PC-3 (cell line): ENCODE results near the gene DPP7. TPM values are rescaled to one million over a fixed set of nuclear protein-coding genes. Genes with fewer than 3 reads are reported as not detected.

Source experiments
- ATAC-seq: fragments of 200-7000 bp; cut with Tn5 transposase; 2 replicates; pipeline ENCODE4 v1.9.1; 2020; ENCODE audit warnings: mild to moderate bottlenecking, moderate library complexity
- BruUV-seq: library from RNA; stranded (reverse); fragments of 400-500 nt; replicated peaks from 2 replicates; lab custom pipeline; 2021; lab: Mats Ljungman, UMichigan
- CTCF ChIA-PET: fragments of 300-600 bp; sonication (Branson Sonifier 250); formaldehyde crosslinking; loops from one replicate; lab custom pipeline; 2022; ENCODE audit warnings: antibody characterized with exemption; lab: Charles Lee
- POLR2A ChIA-PET: fragments of 300-600 bp; sonication (Branson Sonifier 250); formaldehyde crosslinking; loops from one replicate; lab custom pipeline; 2022; ENCODE audit warnings: antibody characterized with exemption; ENCODE audit not compliant: unreplicated experiment; lab: Charles Lee
- DNase-seq: peaks from one replicate; pipeline ENCODE4 v3.0.0-alpha.2; 2015
- H2AFZ ChIP-seq: fragments of 300-600 bp; sonication (generic); 2 replicates; pipeline ENCODE4 v1.6.0; 2016; ENCODE audit warnings: antibody characterized with exemption, low read length
- H3F3A ChIP-seq: fragments of 300-600 bp; sonication (generic); one replicate; pipeline ENCODE4 v1.6.0; 2017; ENCODE audit warnings: antibody characterized with exemption, low read length, control low read depth, mild to moderate bottlenecking; ENCODE audit not compliant: unreplicated experiment
- H3K27ac ChIP-seq: fragments of 300-600 bp; sonication (generic); 2 replicates; pipeline ENCODE4 v1.5.1; 2016; ENCODE audit warnings: mild to moderate bottlenecking, low read length
- H3K27me3 ChIP-seq: fragments of 300-600 bp; sonication (generic); 2 replicates; pipeline ENCODE4 v1.6.1; 2016; ENCODE audit warnings: low read length, mixed read lengths
- H3K36me3 ChIP-seq: fragments of 300-600 bp; sonication (generic); 2 replicates; pipeline ENCODE4 v1.6.1; 2016; ENCODE audit warnings: low read depth, mixed run types, low read length, mixed read lengths
- H3K4me1 ChIP-seq: fragments of 300-600 bp; sonication (generic); 2 replicates; pipeline ENCODE4 v1.5.1; 2016; ENCODE audit warnings: low read length; ENCODE audit not compliant: insufficient read depth
- H3K4me2 ChIP-seq: fragments of 300-600 bp; sonication (generic); 2 replicates; pipeline ENCODE4 v1.6.0; 2016; ENCODE audit warnings: low read length
- H3K4me3 ChIP-seq: fragments of 300-600 bp; sonication (generic); 2 replicates; pipeline ENCODE4 v1.5.1; 2016; ENCODE audit warnings: mild to moderate bottlenecking, low read length, mixed read lengths
- H3K79me2 ChIP-seq: fragments of 300-600 bp; sonication (generic); 2 replicates; pipeline ENCODE4 v1.6.1; 2017; ENCODE audit warnings: low read length, mixed read lengths
- H3K9ac ChIP-seq: fragments of 300-600 bp; sonication (generic); 2 replicates; pipeline ENCODE4 v1.6.0; 2016; ENCODE audit warnings: mild to moderate bottlenecking, low read length
- H3K9me2 ChIP-seq: fragments of 300-600 bp; sonication (generic); replicated peaks from 2 replicates; pipeline ENCODE4 v1.6.1; 2016; ENCODE audit warnings: mixed run types, low read length, mixed read lengths
- H3K9me3 ChIP-seq: fragments of 300-600 bp; sonication (generic); 2 replicates; pipeline ENCODE4 v1.6.1; 2016; ENCODE audit warnings: low read length, mixed read lengths
- H4K20me1 ChIP-seq: fragments of 300-600 bp; sonication (generic); 2 replicates; pipeline ENCODE4 v1.6.1; 2016; ENCODE audit warnings: low read length, mixed read lengths
- CTCF ChIP-seq: fragments of 300-600 bp; sonication (generic); conservative IDR thresholded peaks from 2 replicates; pipeline ENCODE4 v1.5.1; 2017; ENCODE audit warnings: antibody characterized with exemption, low read depth, mild to moderate bottlenecking, low read length
- EZH2 ChIP-seq: fragments of 300-600 bp; sonication (generic); IDR thresholded peaks from one replicate; pipeline ENCODE4 v1.6.1; 2017; ENCODE audit warnings: antibody characterized with exemption, mild to moderate bottlenecking, low read length; ENCODE audit not compliant: unreplicated experiment
- EZH2phosphoT487 ChIP-seq: fragments of 300-600 bp; sonication (generic); IDR thresholded peaks from 2 replicates; pipeline ENCODE4 v1.6.1; 2018; ENCODE audit warnings: mild to moderate bottlenecking, antibody characterized with exemption, low read length, borderline replicate concordance
- intact Hi-C: fragments of 100-400 bp; cut with micrococcal nuclease; formaldehyde crosslinking; loops from 2 replicates; pipeline ENCODE4 v1.9.0; 2023
- total RNA-seq: library from RNA; depleted of rRNA; stranded (reverse); fragments of >200 nt; gene quantifications from 2 replicates; pipeline ENCODE4 v1.2.3, GENCODE V29; 2014

The DPP7 gene
- total RNA-seq, 1 experiment from 2014 or later: 103 TPM

GRCh38 chr9:137138058-137138721, 23.7 kb upstream of the DPP7 start:
- POLR2A ChIA-PET: no interaction called here
- ATAC-seq: no peak; the same call in 1 of the 2 replicates
- no peak overlapping the region for H2AFZ ChIP-seq
- no peaks in the 10 kb centered on the region for H3K36me3 ChIP-seq
- H3K9me3 ChIP-seq: no peaks in the 10 kb centered on the region
- no peak overlapping the region for H3K4me3 ChIP-seq
- no TSS peak for BruUV-seq
- CTCF ChIA-PET: no interaction called here
- no peaks in the 10 kb centered on the region for H3K4me1 ChIP-seq
- intact Hi-C loops: no loop called here
- no peak overlapping the region for H3K9ac ChIP-seq
- no peak overlapping the region for H3K4me2 ChIP-seq
- no peaks in the 10 kb centered on the region for H4K20me1 ChIP-seq
- no peak for DNase-seq
- no peaks in the 10 kb centered on the region for H3K79me2 ChIP-seq
- TF ChIP-seq CTCF (no peak), EZH2 (no peak), EZH2phosphoT487 (no peak)
- H3K9me2 ChIP-seq: no peaks in the 10 kb centered on the region
- peaks cover 10% of the 10 kb centered on the region; the same call in 1 of the 2 replicates for H3K27me3 ChIP-seq
- no peaks in the 10 kb centered on the region for H3F3A ChIP-seq
- H3K27ac ChIP-seq: no peak overlapping the region

- Histone ChIP-seq H3F3A (no peaks in the 10 kb centered on the region), H3K9ac (no peak overlapping the region), H3K27ac (no peak overlapping the region), H3K79me2 (no peaks in the 10 kb centered on the region), H3K36me3 (no peaks in the 10 kb centered on the region), H3K4me1 (no peaks in the 10 kb centered on the region), H2AFZ (no peak overlapping the region), H3K9me3 (no peaks in the 10 kb centered on the region), H3K9me2 (no peaks in the 10 kb centered on the region), H3K4me2 (no peak overlapping the region), H3K4me3 (no peak overlapping the region), H4K20me1 (no peaks in the 10 kb centered on the region), H3K27me3 (peaks cover 10% of the 10 kb centered on the region; the same call in 1 of the 2 replicates)
- CTCF ChIA-PET: no interaction called here
- ATAC-seq: no peak
- TF ChIP-seq CTCF (no peak), EZH2 (no peak), EZH2phosphoT487 (no peak)
- POLR2A ChIA-PET: no interaction called here
- DNase-seq: no peak
- BruUV-seq: no TSS peak
- intact Hi-C loops: no loop called here
Measured at GRCh38 chr9:137136881-137137607, 22.5 kb upstream of the DPP7 start.
